Glomerular visceral epithelial cell (primary cell): ENCODE results near the gene AMOTL1.

ENCODE experiments used
- DNase-seq: peaks from one replicate; pipeline ENCODE4 v3.0.0-alpha.2; 2016; ENCODE audit errors: extremely low spot score

The AMOTL1 gene

DNA sequence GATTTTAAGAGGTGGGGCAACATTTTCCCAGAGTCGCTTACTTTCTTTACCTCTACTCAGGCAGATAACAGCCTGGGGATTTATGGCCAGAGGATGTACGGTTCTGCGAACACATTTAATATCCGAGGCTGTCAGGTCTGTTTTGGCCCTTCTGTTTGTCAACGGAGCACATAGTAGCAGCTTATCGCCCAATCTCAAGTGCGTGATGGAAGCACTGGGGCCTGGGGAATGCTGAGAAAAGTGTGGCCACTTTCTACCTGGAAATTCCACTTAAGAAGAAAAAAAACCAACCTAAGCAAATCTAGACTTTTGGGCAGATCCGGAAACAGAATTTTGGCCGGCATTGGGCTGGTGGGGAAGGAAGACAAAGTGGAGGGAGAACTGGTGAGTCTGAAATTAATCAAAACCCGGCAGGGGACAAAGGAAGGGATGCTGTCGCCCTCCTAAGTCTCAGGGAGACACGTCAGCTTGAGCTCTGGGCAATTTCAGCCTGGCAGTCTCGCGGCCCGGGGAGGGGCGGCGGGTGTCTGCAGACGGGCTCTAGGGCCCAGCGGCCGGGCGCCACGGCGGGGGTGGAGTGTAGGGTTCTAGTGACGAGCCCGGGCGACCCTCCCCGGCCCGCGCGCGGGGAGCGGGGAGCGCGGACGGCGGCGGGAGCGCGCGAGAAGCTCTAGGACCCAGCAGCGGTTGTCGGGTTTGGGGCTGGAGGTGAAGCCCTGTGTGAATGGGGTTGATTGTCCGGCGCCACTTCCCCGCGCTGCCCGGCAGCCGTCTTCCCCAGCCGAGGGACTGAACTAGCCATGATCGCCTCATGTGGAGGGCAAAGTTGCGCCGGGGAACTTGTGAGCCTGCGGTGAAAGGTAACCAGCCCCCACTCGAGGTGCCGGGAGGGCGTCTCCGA lies at the start of gene AMOTL1:
AMOTL1 (plus strand) TSS at position 656 of the 901 bp plus-strand sequence; CDS start at position 812, 156 bp downstream.
- DNase-seq: peak; percentile 91

DNA sequence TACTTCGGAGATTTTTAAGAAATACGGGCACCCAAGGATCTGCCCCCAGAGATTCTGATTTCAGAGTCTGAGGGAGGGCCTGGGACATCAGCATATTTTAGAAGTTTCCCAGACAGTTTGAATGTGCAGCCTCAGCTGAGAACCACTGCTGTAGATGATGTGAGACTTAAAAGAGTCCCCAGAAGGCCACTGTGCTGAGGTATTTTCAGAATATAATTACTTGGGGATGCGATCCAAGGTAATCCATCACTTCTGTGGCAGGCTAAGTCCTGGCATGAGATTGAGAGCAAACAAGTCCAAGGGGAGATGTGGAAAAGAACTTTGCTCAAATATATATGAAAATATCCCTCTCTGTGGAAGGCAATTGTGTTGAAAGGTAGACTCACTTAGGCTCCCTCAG lies 48.3 kb upstream of the AMOTL1 start:
- DNase-seq: no peak

GRCh38 chr11:94721565-94722292 lies 46.4 kb upstream of the AMOTL1 start:
- no peak for DNase-seq

- DNase-seq: no peak
Measured at GRCh38 chr11:94722735-94723134, 45.4 kb upstream of the AMOTL1 start.

- no peak for DNase-seq
Measured at GRCh38 chr11:94725097-94725496, 43.1 kb upstream of the AMOTL1 start.

- no peak for DNase-seq
Measured at GRCh38 chr11:94727819-94728218, 40.3 kb upstream of the AMOTL1 start.

DNA sequence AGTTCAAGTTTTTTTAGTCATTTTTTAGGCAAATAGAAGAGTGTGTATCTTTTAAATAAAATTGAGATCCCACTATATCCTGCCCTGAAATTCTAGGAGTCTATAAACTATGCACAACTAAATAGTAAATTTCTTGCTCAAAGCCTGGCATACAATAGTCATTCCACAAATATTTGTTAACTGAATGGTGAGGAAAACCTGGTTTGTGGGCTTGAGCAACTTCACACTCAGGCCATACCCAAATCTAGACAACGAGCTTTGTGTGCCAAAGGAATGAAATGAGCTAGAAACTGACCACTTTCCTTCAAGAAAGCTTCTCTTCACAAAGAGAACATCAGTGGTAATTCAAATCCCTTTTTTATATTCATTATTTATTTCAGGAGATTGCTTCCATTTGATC lies 39.6 kb upstream of the AMOTL1 start:
- no peak for DNase-seq

GRCh38 chr11:94728966-94729751 lies 39.0 kb upstream of the AMOTL1 start:
- DNase-seq: no peak

DNA sequence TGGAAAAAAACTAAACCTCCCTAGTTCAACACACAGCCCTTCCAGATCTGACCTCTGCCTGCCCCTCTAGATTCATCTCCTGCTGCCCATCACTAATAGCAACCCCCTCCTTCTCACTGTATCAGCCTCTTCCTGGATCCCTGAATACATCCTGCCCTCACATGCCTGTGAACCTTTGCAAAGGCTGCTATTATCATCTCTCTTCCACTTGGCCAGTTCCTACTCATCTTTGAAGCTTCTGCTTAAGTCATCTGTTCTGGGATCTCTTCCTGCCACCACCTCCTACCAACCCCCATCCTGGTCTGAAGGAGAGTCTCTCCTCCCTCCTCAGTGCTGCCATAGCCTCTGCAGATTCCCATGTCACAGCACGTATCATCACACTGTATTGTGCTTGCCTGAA lies 38.0 kb upstream of the AMOTL1 start:
- no peak for DNase-seq

GRCh38 chr11:94731880-94732601 lies 36.1 kb upstream of the AMOTL1 start:
- peak; percentile 55 for DNase-seq

DNA sequence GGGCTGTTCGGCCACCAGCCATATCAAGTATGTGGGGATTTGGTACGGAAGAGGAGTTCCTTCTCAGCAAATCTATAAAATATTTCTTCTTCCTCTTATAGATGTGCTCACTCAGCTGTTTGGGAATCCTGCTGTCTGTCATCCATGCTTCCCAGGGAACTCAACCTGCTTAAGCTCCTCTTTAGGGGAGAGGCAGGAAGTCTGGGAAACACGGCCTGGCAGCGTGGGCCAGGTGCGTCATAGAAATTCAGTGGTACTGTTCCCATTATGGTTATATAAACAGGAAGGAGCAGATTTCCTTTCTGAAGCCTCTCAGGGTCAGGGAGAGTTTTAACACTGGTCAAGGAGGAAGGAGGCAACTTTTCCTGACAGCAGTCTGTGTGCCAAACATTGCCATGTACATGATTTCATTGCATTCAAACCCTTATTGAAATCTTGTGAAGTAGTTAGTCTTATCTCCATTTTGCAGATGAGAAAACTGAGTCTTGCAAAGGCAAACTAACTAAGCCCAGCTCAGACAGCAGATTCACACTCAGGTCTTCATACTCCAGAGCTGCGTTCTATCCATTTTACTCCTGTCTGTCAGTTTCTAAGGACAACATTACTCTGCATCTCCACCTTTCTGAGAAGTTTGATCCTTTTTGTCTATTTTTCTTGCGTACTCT lies 35.4 kb upstream of the AMOTL1 start:
- peak; percentile 50 for DNase-seq

DNA sequence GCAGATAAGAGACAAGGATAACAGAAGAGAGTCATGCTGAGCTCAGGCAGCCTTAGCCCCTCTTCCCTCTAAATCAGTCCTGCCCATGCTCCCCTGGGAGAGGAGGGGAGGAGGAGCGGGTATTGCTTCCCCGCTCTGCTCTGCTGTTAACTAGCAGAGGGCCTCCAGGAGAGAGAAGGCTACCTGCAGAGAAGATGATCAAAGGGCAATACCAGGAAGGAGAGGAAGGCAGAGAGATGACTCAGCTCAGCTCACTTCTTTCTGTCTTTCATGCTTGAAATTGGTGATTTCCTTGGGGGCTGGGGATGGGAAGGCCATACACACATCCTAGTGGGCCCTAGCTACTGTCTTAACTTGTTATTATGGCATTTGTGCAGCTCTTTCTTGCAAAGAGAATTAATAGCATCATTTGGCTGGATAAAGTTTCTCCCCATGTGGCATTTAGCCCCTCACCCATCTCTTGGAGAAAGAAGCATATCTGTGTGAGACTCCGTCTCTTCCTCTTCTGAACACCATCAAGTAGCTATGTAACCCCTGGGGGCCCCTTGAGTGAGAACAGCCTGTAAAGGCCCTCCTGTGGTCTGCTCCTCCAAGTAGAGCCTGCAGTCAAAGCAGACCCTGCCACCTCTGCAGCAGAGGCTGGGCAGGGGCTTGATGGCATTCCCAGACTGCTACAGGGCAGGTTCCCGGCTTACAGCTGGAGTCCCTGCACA lies 33.4 kb upstream of the AMOTL1 start:
- no peak for DNase-seq

- no peak for DNase-seq
Measured at GRCh38 chr11:94735907-94736306, 32.2 kb upstream of the AMOTL1 start.

DNA sequence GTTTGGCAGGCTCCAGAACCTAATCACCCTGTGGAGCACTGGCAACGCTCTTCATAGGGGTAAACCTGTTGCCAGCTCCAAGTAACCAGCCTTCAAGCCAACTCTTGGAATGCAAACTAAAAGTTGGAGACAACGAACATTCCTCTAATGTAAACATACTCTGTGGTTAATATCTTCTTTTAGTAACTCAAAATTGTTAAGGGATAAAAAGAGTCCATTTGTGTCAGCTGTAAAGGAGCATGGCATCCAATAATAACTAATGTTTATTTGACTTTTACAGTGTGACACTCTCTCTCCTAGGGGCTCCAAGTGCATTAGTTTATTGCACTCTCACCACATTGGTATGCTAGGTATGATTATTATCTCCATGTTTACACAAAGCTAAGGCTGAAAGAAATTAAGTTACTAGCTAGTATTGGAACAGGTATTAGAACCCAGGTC lies 31.0 kb upstream of the AMOTL1 start:
- peak; percentile 43 for DNase-seq

GRCh38 chr11:94738746-94739145 lies 29.4 kb upstream of the AMOTL1 start:
- no peak for DNase-seq

- DNase-seq: no peak
Measured at GRCh38 chr11:94739331-94739730, 28.8 kb upstream of the AMOTL1 start.

DNA sequence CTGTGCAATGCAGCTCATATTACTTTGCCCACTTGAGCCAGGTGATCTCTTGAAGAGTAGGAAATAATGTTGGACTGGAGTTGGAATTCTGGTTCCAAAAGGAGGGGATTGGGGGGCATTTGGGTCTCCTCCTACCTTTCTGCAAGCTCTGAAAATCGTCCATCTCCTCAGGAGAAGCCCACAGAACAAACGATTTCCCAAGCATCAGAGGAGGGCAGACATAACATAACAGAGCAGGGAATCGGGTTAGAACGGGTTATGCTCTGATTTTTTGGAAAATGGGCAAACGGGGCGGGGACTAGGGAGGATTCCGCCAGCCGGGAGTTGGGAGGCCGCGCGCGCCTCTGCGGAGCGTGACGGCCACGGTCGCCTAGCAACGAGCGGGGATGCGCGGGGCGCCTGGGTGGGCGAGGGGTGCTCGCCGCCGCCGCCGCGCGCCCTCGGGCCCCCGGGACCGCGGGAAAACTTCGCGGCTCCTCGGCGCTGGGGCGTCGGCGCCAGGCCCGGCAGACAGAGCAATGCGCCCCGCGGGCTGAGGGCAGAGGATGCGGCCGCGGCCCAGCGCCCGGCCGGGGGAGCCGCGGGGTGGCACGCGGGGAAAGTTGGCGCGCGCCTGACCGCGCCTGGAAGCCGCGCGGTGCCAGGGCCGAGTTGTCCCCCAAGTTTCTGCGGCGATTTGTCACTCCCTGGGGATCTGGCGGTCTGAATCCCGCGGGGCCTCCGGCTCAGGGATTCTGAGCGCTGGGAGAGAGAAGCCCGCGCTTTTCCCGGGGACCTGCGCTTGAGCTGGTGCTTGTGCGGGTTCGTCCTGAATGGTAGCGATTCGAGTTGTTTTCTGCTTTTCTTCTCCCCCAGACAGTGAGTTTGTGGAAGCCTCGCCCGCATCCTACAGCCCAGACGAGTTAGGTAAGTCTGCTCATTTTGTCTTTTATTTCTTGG lies 27.8 kb upstream of the AMOTL1 start:
- DNase-seq: peak; percentile 23

GRCh38 chr11:94741022-94741679 lies 27.0 kb upstream of the AMOTL1 start:
- peak; percentile 69 for DNase-seq

GRCh38 chr11:94742665-94743064 lies 25.5 kb upstream of the AMOTL1 start:
- DNase-seq: no peak
